SK-N-MC (cell line): Measurements from ENCODE around the gene NTN4.

Source experiments
- DNase-seq: peaks from one replicate; pipeline ENCODE4 v3.0.0-alpha.2; 2011; ENCODE audit warnings: low read depth, low spot score
- H3K27ac ChIP-seq: fragments of 200-600 bp; sonication (generic); 2 replicates; pipeline ENCODE4 v1.5.1; 2016; ENCODE audit warnings: mixed run types
- H3K36me3 ChIP-seq: fragments of 200-600 bp; sonication (generic); 2 replicates; pipeline ENCODE4 v1.6.1; 2017; ENCODE audit warnings: antibody characterized with exemption, low read length, mixed read lengths; ENCODE audit not compliant: insufficient read depth
- H3K4me3 ChIP-seq: fragments of 200-600 bp; sonication (generic); 2 replicates; pipeline ENCODE4 v1.5.1; 2016
- H3K9ac ChIP-seq: fragments of 200-600 bp; sonication (generic); 2 replicates; pipeline ENCODE4 v1.8.0; 2017; ENCODE audit warnings: mixed run types, mixed read lengths; ENCODE audit not compliant: insufficient read length
- H3K9me3 ChIP-seq: fragments of 200-600 bp; sonication (generic); 2 replicates; pipeline ENCODE4 v1.6.1; 2017; ENCODE audit warnings: low read depth, mild to moderate bottlenecking, antibody characterized with exemption, low read length, moderate library complexity, mixed read lengths
- EZH2 ChIP-seq: fragments of 200-600 bp; sonication (generic); IDR thresholded peaks from one replicate; pipeline ENCODE4 v1.6.1; 2017; ENCODE audit warnings: antibody characterized with exemption
- FOXP2 ChIP-seq: optimal IDR thresholded peaks from 2 replicates; pipeline ENCODE3; 2011; ENCODE audit warnings: mild to moderate bottlenecking, moderate library complexity; ENCODE audit not compliant: insufficient read depth; ENCODE audit errors: extremely low read length, control extremely low read depth
- POLR2AphosphoS5 ChIP-seq: IDR thresholded peaks from 2 replicates; pipeline ENCODE4 v1.6.1; 2012; ENCODE audit warnings: mild to moderate bottlenecking, low read depth, low read length, borderline replicate concordance

NTN4 gene

DNA sequence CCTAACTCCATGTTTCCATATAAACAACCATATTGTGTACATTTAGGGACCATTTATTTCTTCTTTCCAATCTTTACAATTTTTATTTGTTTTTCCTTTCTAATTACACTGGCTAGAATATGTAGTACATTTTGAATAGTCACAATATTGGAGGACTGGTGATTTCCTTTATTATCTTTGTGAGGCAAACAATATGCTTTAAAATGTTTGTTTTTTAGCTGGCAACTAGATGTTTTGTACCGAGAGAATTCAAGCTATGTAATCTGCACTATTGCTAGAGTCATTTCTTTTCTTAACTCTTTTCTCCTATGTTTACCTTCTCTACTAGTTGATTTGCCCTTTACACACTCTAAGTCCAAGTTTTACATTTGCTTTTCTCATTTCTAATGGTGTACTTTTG lies 13.3 kb upstream of the NTN4 start:
- TF ChIP-seq EZH2 (no peak), POLR2AphosphoS5 (no peak), FOXP2 (no peak)
- H3K36me3 ChIP-seq, result no peaks in the 10 kb centered on the region
- H3K27ac ChIP-seq, result no peak overlapping the region
- no peak overlapping the region for H3K9ac ChIP-seq
- H3K9me3 ChIP-seq, result no peaks in the 10 kb centered on the region
- no peak overlapping the region for H3K4me3 ChIP-seq
- no peak for DNase-seq

DNA sequence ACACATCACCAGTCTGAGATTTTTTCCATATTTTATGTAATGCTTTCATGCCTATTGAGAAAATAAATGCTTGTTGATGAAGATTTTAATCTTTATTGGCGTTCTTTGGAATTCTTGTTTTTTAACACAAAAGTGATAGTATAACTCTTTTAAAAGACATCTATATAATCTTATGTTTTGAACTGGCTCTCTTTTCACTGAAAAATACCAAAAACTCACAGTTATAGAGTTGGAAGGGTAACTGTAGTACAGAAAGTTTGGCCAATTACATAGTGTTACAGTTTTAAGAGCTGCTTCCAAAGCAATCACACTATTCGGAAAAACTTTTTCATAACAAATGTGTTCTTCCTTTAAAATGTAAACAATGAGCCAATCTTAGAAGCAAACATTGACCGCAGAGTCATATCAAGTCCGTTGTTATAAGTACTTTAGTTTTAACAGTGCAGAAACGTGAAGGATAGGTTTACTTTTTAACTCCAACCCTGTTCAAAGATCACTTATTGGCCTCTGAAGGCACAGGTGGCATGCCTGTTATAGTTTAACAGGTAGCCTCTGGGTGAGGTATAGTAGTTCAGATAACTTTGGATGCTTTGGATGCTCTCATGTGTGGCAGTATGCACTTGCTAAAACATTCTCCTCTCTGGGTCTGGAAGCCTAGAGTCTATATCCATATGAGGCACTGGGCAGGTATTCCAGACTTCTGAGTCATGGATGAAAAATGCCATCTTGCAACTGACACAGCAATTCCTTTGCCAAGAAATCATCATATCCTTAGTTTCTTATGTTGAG lies 12.1 kb upstream of the NTN4 start:
- Histone ChIP-seq H3K27ac (no peak overlapping the region), H3K36me3 (no peaks in the 10 kb centered on the region), H3K9ac (no peak overlapping the region), H3K9me3 (no peaks in the 10 kb centered on the region), H3K4me3 (no peak overlapping the region)
- DNase-seq, result no peak
- no peak for TF ChIP-seq FOXP2
- TF ChIP-seq EZH2, result no peak
- TF ChIP-seq POLR2AphosphoS5, result no peak

DNA sequence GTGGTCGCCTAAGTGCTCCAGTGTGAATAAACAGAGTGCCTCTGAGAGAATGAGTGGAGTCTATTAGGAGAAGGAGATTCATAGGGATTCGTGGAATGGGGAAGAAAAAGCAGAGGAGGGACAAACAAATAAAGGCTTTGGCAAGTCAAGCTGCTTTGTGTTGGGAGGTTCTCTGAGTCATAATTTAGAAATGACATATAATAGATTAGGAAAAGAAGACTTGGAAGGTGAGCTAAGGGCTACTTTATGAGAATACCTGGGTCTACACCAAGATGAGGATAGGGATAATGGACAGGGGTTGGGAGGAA lies 6.4 kb upstream of the NTN4 start:
- Histone ChIP-seq H3K27ac (no peak overlapping the region), H3K4me3 (no peak overlapping the region), H3K9me3 (no peaks in the 10 kb centered on the region), H3K9ac (no peak overlapping the region), H3K36me3 (no peaks in the 10 kb centered on the region)
- TF ChIP-seq FOXP2, result no peak
- TF ChIP-seq POLR2AphosphoS5, result no peak
- TF ChIP-seq EZH2, result no peak
- no peak for DNase-seq

DNA sequence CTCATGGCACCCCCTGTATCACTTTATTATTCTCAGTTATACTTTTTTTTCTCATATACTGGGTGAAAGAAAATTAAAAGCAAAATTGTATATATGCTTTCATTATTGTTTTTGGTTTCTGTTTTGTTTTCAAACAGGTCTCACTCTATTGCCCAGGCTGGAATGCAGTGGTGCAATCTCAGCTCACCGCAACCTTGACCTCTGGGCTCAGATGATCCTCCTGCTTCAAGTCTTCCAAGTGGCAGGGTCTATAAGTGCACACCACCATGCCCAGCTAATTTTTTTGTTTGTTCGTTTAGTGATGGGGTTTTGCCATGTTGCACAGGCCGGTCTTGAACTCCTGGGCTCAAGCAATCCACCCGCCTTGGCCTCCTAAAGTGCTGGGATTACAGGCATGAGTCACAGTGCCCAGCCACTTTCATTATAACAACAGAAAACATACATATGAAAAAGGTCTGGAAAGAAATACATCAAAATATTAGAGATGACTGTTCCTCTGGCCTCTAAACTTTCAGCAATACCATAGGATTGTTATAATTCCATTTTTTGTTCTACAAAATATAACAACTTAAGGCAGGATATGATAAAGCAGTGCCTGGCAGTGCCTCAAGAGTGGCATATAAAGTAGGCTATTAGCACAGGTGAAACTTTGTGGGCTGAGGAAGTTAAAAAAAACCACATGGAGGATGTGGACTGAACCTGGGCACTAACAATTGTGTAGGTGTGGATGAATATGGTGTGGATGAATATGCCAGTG lies 5.8 kb upstream of the NTN4 start:
- Histone ChIP-seq H3K27ac (no peak overlapping the region), H3K9ac (no peak overlapping the region), H3K9me3 (no peaks in the 10 kb centered on the region), H3K4me3 (no peak overlapping the region), H3K36me3 (no peaks in the 10 kb centered on the region)
- TF ChIP-seq EZH2 (no peak), FOXP2 (no peak), POLR2AphosphoS5 (no peak)
- DNase-seq, result no peak

DNA sequence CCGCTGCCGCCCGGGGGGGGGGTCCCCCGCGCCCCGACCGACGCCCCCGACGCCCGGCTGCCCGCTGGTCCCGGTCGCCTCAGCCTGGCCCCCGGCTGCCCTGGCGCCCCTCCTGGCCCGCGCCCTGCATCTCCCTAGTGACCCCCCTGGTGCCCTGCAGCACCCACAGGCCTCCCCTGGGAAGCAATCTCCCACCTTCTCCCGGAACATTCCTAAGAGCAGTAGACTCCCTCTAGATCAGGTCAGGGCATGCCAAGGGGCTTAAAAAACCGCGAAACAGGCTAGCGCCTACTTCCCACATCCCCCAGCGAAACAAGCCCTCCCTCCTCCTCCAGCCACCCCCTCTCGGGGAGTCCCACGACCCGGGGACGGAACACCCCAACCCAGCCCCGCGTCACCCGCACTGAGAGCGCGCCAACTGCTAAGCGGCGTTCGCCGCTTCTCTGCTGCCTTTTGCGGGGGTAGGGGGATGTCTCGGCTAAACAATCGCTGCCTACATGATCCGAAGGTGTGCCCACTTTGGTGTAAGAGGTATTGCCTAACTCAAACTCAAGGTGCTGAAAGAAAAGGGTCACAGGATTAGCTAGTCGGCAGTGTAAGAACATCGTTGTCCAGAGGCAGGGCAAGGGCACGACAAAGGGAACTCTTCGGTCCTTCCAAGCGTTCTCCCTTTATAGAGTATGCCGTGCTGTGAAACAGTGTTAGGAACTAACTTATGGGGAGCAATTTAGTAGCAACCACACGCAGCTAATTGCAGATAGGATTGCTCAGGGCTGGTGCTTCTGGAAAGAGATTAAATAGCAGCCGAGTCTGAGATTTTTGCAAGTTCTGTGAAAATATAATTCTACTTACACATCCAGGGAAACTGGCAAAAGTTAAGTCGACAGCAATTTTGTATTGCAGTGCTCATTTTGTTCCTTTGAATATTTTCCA lies 619 bp upstream of the NTN4 start:
- H3K27ac ChIP-seq, result no peak overlapping the region
- H3K9ac ChIP-seq, result no peak overlapping the region
- no peak for DNase-seq
- H3K36me3 ChIP-seq, result no peaks in the 10 kb centered on the region
- H3K9me3 ChIP-seq, result no peaks in the 10 kb centered on the region
- TF ChIP-seq EZH2 (peak; percentile 89), FOXP2 (no peak)
- peak overlapping the region; percentile 70 for H3K4me3 ChIP-seq

DNA sequence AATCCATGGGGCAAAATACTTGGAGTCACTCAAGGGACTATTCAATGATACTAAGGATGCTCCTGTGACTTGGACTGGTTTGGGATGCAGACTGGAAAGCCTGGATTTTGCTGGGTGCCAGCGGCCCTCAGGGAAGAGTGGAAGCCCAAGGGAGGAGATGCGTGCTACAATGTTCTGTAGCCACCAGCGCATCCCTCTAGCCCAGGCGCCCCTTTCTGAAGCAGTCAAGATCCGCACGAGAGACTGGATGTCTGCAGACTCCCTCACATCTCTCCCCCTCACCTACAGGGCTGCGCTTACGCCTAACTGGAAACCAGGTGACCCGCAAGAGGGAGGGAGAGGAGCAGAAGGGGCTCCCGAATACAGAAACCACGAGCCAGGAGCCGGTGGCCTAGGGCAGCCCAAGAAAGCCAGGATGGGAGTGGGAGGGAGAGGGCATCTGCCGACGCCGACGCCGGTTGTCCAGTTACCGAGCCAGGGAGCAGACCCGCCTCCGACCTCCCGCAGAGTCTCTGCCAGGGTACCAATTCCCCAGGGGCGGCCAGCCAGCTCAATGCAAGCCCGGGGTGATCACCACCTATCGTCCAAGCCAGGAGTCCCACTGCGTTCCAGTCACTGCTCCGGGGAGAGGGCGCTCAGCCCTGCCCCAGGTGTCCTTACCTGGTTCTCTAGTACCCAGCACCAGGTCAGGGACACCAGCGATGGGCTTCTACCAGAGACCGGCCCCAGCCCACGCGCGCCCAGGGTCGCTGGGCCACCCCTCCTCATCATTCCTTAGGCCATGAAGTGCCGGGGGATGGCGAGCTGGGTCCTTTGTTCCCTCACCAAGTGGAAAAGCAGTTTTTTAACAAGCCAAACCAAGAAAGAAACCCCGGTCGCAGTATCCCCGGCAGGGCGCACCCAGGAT lies 1.2 kb downstream of the NTN4 start:
- Histone ChIP-seq H3K4me3 (peak overlapping the region; percentile 70; the same call in 1 of the 2 replicates), H3K27ac (no peak overlapping the region), H3K9me3 (no peaks in the 10 kb centered on the region), H3K9ac (no peak overlapping the region), H3K36me3 (no peaks in the 10 kb centered on the region)
- DNase-seq, result no peak
- no peak for TF ChIP-seq POLR2AphosphoS5
- TF ChIP-seq EZH2, result peak; percentile 39

DNA sequence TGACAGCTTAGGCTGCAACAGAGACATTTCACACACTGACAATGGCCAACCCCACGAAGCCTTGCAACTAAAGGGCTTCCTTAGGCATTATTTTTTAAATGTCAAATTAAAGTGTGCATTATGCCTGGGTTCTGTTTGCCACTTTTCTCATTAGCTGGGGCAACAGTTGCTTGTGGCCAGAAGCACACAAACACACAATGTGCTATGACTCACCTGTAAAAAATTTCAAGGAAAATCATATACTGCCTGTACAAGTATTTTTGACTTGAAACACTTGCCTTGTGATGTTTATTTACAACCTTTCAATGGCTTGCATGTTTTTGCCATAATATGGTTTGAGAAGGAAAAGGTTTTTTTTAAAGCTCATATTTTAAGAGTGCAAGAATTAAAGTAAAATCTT lies 1.9 kb downstream of the NTN4 start:
- Histone ChIP-seq H3K9ac (no peak overlapping the region), H3K4me3 (no peak overlapping the region), H3K36me3 (no peaks in the 10 kb centered on the region), H3K27ac (no peak overlapping the region), H3K9me3 (no peaks in the 10 kb centered on the region)
- TF ChIP-seq FOXP2 (no peak), EZH2 (no peak), POLR2AphosphoS5 (no peak)
- no peak for DNase-seq
